ENCODE results near the gene IGFBP6. TPM values are rescaled to one million over a fixed set of nuclear protein-coding genes. Genes with fewer than 3 reads are reported as not detected.
"Not testable (repeated sequence)": the region's sequence is repeated elsewhere in the genome, so short reads cannot be mapped to it uniquely, and the experiment has no call there.

IGFBP6 gene
- total RNA-seq, 8 experiments from 2014 or later = 0.41 to 480 (median 1.9) TPM

DNA sequence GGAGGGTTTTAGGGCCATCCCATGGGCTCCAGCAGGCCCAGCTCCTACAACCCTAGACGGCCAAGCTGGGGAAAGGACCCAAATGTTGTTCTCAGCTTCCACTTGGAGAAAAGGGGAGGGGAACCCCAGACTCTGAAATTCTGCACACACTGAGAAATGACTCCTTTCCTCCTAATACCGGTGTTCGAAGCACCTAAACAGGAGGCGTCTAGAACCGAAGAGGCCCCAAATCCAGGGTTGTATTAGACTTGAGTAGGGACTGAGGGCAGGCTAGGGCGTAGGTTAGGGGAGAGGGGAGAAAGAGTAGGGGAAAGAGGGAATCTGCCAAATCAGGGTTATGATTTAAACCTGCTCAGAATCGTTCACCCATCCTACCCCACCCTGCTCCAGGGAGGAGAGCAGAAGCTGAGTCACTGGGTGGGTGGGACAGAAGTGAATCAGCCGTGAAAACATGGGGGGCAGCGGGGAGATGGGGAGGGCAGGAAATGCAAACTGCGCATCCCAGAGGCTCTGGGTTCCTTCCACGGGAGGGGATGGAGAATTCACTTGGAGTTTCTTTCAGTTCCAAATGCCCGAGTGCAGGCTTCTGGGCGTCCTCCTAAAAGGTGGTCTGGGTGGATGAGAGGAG is 1.0 kb downstream of the IGFBP6 start:
- ATAC-seq (replicated peaks in 6 of 8) = peak in 7 of 8 experiments; percentile 6 to 38 (median 20)
- WGBS, 10 experiments = 0 to 60% (median 20%) methylated on average over 1 to 4 of the region's 13 CpGs; no CpG with 5 or more reads in 3 of the 10 experiments
- in situ Hi-C loops (cut with MboI; ENCODE audit: low pct_unique_long_range_greater_than_20kb in 2 of 9, low sequenced_read_pairs in 9 of 9, unreplicated experiment in 9 of 9) = no loop called here
- H3K27ac ChIP-seq = no peak overlapping the region
- H3K4me3 ChIP-seq = peak overlapping the region in 4 of 5 donors; percentile 26 to 37 (median 32)
- H3K4me1 ChIP-seq (replicated peaks in 1 of 2) = peaks cover 2 to 16% of the 10 kb centered on the region in 2 donors

- no peak overlapping the region for H3K4me3 ChIP-seq
- peak; percentile 49 to 75 (median 69) for ATAC-seq (replicated peaks in 6 of 8)
- in situ Hi-C loops (cut with MboI; ENCODE audit: low pct_unique_long_range_greater_than_20kb in 2 of 9, low sequenced_read_pairs in 9 of 9, unreplicated experiment in 9 of 9) = no loop called here
- H3K27ac ChIP-seq = no peak overlapping the region
- peaks cover 2 to 16% of the 10 kb centered on the region in 2 donors for H3K4me1 ChIP-seq (replicated peaks in 1 of 2)
- WGBS, 10 experiments = 0 to 60% (median 8%) methylated on average over 1 to 6 of the region's 6 CpGs; no CpG with 5 or more reads in 2 of the 10 experiments
These were observed 1.8 kb downstream of the IGFBP6 start for GRCh38 chr12:53099071-53099882.

DNA sequence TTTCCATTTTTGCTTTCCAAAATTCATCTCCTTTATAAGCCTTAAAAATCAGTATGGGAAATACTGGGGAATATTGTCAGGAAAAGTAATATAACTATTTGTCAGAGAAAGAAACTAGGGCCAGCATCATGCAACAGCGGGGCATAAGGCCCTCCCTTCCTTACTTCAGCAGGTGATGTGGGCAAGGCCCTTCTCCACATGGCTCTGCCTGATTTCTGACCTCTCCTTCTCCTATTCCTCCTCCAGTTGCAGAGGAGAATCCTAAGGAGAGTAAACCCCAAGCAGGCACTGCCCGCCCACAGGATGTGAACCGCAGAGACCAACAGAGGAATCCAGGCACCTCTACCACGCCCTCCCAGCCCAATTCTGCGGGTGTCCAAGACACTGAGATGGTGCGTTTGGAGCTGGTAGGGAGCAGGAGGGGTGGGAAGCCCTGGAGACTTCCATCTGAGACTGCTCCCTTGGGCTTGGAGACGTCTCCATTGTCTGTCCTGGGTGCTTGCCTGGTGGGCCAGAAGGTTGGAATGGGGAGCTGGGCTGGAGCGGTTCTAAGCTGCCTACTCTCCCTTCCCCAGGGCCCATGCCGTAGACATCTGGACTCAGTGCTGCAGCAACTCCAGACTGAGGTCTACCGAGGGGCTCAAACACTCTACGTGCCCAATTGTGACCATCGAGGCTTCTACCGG is 3.1 kb downstream of the IGFBP6 start:
- peaks cover 2 to 16% of the 10 kb centered on the region in 2 donors for H3K4me1 ChIP-seq (replicated peaks in 1 of 2)
- in situ Hi-C loops (cut with MboI; ENCODE audit: low pct_unique_long_range_greater_than_20kb in 2 of 9, low sequenced_read_pairs in 9 of 9, unreplicated experiment in 9 of 9) = no loop called here
- no peak for ATAC-seq (replicated peaks in 6 of 8)
- H3K4me3 ChIP-seq = no peak overlapping the region
- 67 to 100% (median 87%) methylated on average over 1 to 6 of the region's 13 CpGs; no CpG with 5 or more reads in 1 of the 10 experiments for WGBS, 10 experiments
- no peak overlapping the region for H3K27ac ChIP-seq

- 0 to 88% (median 80%) methylated on average over 1 to 7 of the region's 7 CpGs; no CpG with 5 or more reads in 1 of the 10 experiments for WGBS, 10 experiments
- in situ Hi-C loops (cut with MboI; ENCODE audit: low pct_unique_long_range_greater_than_20kb in 2 of 9, low sequenced_read_pairs in 9 of 9, unreplicated experiment in 9 of 9) = no loop called here
- Histone ChIP-seq H3K27ac (no peak overlapping the region), H3K4me1 (replicated peaks in 1 of 2) (peaks cover 2 to 16% of the 10 kb centered on the region in 2 donors), H3K4me3 (no peak overlapping the region)
- peak in 1 of 8 experiments; percentile 2 for ATAC-seq (replicated peaks in 6 of 8)
These were observed 3.8 kb downstream of the IGFBP6 start for GRCh38 chr12:53101266-53101665.

GRCh38 chr12:53101931-53102781 is 4.7 kb downstream of the IGFBP6 start:
- Histone ChIP-seq H3K4me1 (replicated peaks in 1 of 2) (peaks cover 1 to 13% of the 10 kb centered on the region in 2 donors), H3K27ac (no peak overlapping the region), H3K4me3 (no peak overlapping the region)
- in situ Hi-C loops (cut with MboI; ENCODE audit: low pct_unique_long_range_greater_than_20kb in 2 of 9, low sequenced_read_pairs in 9 of 9, unreplicated experiment in 9 of 9) = no loop called here
- no peak for ATAC-seq (replicated peaks in 6 of 8)
- 85 to 100% (median 100%) methylated on average over 1 to 9 of the region's 12 CpGs; no CpG with 5 or more reads in 5 of the 10 experiments for WGBS, 10 experiments

DNA sequence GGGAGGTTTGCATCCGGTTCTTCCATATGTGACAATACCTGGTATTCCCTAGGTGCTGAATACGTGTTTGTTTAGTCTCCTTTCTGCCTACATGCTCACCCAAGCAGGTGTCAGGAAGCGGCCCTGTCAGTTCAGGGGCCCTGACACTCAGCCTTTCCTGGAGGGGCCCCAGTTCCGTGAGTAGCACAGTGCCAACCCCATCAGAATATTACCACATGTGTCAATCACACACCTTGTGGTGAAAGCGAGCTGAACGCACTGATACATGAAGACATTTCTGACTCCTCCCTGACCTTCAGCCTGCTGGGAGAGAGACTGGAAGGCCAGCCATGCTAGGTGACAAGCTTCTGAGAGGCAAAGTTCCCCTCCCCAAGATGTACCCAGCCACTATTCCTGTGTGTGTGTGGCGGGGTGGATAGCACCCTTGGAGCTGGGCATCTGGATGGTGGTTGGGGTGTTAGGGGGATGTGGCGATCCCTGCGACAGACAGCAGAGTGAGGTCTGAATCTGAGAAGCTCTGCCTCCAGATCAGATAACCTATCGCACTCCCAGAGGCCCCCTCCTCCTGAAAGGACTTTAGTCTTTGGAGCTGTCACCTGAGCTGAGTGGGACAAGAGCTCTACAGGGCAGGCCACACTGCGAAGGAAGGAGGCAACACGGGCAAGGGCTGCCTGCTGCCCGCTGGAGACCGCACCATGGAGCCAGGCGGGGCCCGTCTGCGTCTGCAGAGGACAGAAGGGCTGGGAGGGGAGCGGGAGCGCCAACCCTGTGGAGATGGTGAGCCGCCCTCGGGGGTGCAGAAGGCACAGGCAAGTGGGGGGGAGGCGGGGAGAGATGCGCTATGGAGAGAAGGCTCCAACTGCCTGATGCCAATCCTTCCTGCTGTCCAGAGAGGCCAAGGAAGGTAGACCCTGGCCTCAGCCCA is 5.7 kb downstream of the IGFBP6 start, which contains the start of gene SOAT2:
SOAT2 (plus strand) TSS at position 604 of the 925 bp plus-strand sequence; CDS start at position 696, 92 bp downstream.
- H3K4me3 ChIP-seq = no peak within 1 kb of the TSS
- in situ Hi-C loops (cut with MboI; ENCODE audit: low pct_unique_long_range_greater_than_20kb in 2 of 9, low sequenced_read_pairs in 9 of 9, unreplicated experiment in 9 of 9) = no loop called here
- H3K4me1 ChIP-seq (replicated peaks in 1 of 2) = peaks cover 0 to 12% of the 10 kb centered on the region in 2 donors
- no peak for ATAC-seq (replicated peaks in 6 of 8)
- H3K27ac ChIP-seq = no peak within 1 kb of the TSS
- WGBS, 10 experiments = 70 to 96% (median 89%) methylated on average over 1 to 9 of the region's 23 CpGs; no CpG with 5 or more reads in 4 of the 10 experiments

DNA sequence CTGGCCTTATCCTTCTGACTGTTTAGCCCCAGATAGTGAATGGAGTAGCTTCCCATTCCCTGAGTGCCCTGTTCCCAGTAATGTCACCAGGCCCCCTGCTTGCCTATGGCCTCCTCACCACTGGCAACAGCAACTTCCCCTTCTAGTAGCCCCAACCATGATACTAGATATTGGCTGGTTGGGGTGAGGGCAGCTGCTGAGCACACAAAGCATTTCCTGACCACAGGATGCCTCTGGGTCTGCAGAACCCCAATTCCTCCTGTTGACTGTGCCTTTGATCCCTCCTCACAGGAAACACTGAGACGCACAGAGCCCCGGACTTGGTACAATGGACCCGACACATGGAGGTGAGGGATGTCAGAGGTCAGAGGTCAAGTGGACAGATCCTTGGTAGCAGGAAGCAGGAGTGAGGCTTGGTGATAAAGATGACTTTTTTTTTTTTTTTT is 6.4 kb downstream of the IGFBP6 start:
- H3K4me1 ChIP-seq (replicated peaks in 1 of 2) = peaks cover 0 to 6% of the 10 kb centered on the region in 2 donors
- WGBS, 10 experiments = 52 to 60% (median 53%) methylated on average over 1 to 3 of the region's 3 CpGs; no CpG with 5 or more reads in 5 of the 10 experiments
- ATAC-seq (replicated peaks in 6 of 8) = no peak
- H3K27ac ChIP-seq = no peak overlapping the region
- H3K4me3 ChIP-seq = no peak overlapping the region
- in situ Hi-C loops (cut with MboI; ENCODE audit: low pct_unique_long_range_greater_than_20kb in 2 of 9, low sequenced_read_pairs in 9 of 9, unreplicated experiment in 9 of 9) = no loop called here

DNA sequence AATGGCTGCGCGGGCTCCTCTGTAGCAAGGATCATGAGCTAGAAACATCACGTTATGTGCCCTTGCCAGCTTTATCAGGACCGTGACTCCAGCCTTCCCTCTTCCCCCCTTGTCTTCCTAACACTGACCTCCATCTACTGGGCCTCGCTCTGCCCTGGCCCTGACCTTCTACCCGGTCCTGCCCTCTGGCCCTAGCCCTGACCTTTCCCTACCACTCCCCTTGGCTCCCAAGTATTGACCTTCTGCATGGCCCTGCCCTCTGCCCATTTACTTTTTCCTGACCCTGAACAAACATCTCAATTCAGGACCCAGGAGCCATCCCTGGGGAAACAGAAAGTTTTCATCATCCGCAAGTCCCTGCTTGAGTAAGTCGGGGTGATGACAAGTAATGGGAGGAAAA is 7.8 kb downstream of the IGFBP6 start:
- WGBS, 10 experiments = 50 to 95% (median 84%) methylated on average over 1 to 4 of the region's 8 CpGs; no CpG with 5 or more reads in 3 of the 10 experiments
- no peak overlapping the region for H3K27ac ChIP-seq
- in situ Hi-C loops (cut with MboI; ENCODE audit: low pct_unique_long_range_greater_than_20kb in 2 of 9, low sequenced_read_pairs in 9 of 9, unreplicated experiment in 9 of 9) = no loop called here
- H3K4me1 ChIP-seq (replicated peaks in 1 of 2) = no peaks in the 10 kb centered on the region
- H3K4me3 ChIP-seq = no peak overlapping the region
- no peak for ATAC-seq (replicated peaks in 6 of 8)

GRCh38 chr12:53105712-53106439 is 8.4 kb downstream of the IGFBP6 start:
- ATAC-seq (replicated peaks in 6 of 8) = no peak
- Histone ChIP-seq H3K4me1 (replicated peaks in 1 of 2) (no peaks in the 10 kb centered on the region), H3K4me3 (no peak overlapping the region), H3K27ac (no peak overlapping the region)
- WGBS, 10 experiments = 87 to 100% (median 100%) methylated on average over 1 to 3 of the region's 7 CpGs; no CpG with 5 or more reads in 7 of the 10 experiments
- in situ Hi-C loops (cut with MboI; ENCODE audit: low pct_unique_long_range_greater_than_20kb in 2 of 9, low sequenced_read_pairs in 9 of 9, unreplicated experiment in 9 of 9) = no loop called here

DNA sequence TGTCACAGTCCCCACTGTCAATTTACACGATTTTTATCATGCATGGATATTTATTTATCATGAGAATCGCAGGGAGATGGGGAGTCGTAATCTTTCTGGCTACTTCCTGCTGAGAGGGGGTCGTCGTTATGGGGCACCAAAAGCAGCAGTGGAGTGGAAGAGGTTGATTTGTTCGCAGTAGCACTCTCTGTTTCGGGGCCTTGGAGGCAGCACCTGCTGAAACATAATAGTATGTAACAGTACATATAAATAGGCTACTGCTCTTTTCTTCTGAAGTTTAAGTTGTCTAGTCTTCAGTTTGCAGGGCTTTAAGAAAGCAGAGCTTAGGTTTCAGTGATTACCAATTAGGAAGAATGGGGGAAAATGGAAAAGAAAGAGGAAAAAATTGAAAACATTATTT is 9.7 kb downstream of the IGFBP6 start:
- Histone ChIP-seq H3K27ac (no peak overlapping the region), H3K4me1 (replicated peaks in 1 of 2) (no peaks in the 10 kb centered on the region), H3K4me3 (no peak overlapping the region)
- in situ Hi-C loops (cut with MboI; ENCODE audit: low pct_unique_long_range_greater_than_20kb in 2 of 9, low sequenced_read_pairs in 9 of 9, unreplicated experiment in 9 of 9) = no loop called here
- WGBS, 10 experiments = 0 to 100% (median 32%) methylated on average over 1 to 7 of the region's 7 CpGs; no CpG with 5 or more reads in 1 of the 10 experiments
- no peak for ATAC-seq (replicated peaks in 6 of 8)

- H3K4me1 ChIP-seq (replicated peaks in 1 of 2); in situ Hi-C loops (cut with MboI; ENCODE audit: low pct_unique_long_range_greater_than_20kb in 2 of 9, low sequenced_read_pairs in 9 of 9, unreplicated experiment in 9 of 9); H3K4me3 ChIP-seq; H3K27ac ChIP-seq; ATAC-seq (replicated peaks in 6 of 8): not testable (repeated sequence)
- WGBS, 10 experiments = 80 to 100% (median 91%) methylated on average over 2 to 7 of the region's 7 CpGs
These were observed 15.0 kb downstream of the IGFBP6 start for GRCh38 chr12:53112431-53112830.

All from motor neuron (in vitro differentiated cells).